H9 (cell line): ENCODE results near the gene IFI44L. TPM values are rescaled to one million over a fixed set of nuclear protein-coding genes. Genes with fewer than 3 reads are reported as not detected.

Experiments
- DNase-seq: peaks from one replicate; pipeline ENCODE4 v3.0.0-alpha.2; 2017
- H2AFZ ChIP-seq: one replicate; pipeline ENCODE4 v1.6.1; 2013; ENCODE audit warnings: mild to moderate bottlenecking, low read length, control low read depth, moderate library complexity
- H2AK5ac ChIP-seq: 2 replicates; pipeline ENCODE4 v1.6.1; 2013; ENCODE audit warnings: low read length, control low read depth, mixed read lengths; ENCODE audit not compliant: insufficient read length
- H2BK120ac ChIP-seq: one replicate; pipeline ENCODE4 v1.6.1; 2013; ENCODE audit warnings: low read depth, mild to moderate bottlenecking, low read length, control low read depth, inconsistent platforms; ENCODE audit not compliant: poor library complexity, severe bottlenecking
- H2BK12ac ChIP-seq: 2 replicates; pipeline ENCODE4 v1.6.1; 2013; ENCODE audit warnings: low read length, control low read depth, mixed read lengths, low read depth; ENCODE audit not compliant: insufficient read length
- H2BK15ac ChIP-seq: 2 replicates; pipeline ENCODE4 v1.6.1; 2013; ENCODE audit warnings: low read depth, low read length, control low read depth
- H2BK20ac ChIP-seq: one replicate; pipeline ENCODE4 v1.6.1; 2013; ENCODE audit warnings: low read depth, mild to moderate bottlenecking, low read length, control low read depth, inconsistent platforms; ENCODE audit not compliant: poor library complexity, severe bottlenecking
- H2BK5ac ChIP-seq: 2 replicates; pipeline ENCODE4 v1.6.1; 2013; ENCODE audit warnings: low read length, control low read depth, mixed read lengths; ENCODE audit not compliant: insufficient read length
- H3K14ac ChIP-seq: 2 replicates; pipeline ENCODE4 v1.6.1; 2013; ENCODE audit warnings: low read length, control low read depth; ENCODE audit not compliant: insufficient read depth
- H3K18ac ChIP-seq: 2 replicates; pipeline ENCODE4 v1.6.1; 2013; ENCODE audit warnings: low read depth, mild to moderate bottlenecking, mixed read lengths, low read length, control low read depth; ENCODE audit not compliant: insufficient read length
- H3K23ac ChIP-seq: 2 replicates; pipeline ENCODE4 v1.6.1; 2013; ENCODE audit warnings: low read length, control low read depth, mixed read lengths, low read depth; ENCODE audit not compliant: insufficient read length
- H3K23me2 ChIP-seq: 2 replicates; pipeline ENCODE4 v1.6.1; 2013; ENCODE audit warnings: low read depth, mild to moderate bottlenecking, mixed read lengths, low read length, control low read depth; ENCODE audit not compliant: insufficient read length, poor library complexity, severe bottlenecking
- H3K27ac ChIP-seq: 2 replicates; pipeline ENCODE4 v1.5.1; 2013; ENCODE audit warnings: low read length, control low read depth, mixed read lengths, low read depth; ENCODE audit not compliant: insufficient read length
- H3K27me3 ChIP-seq: 2 replicates; pipeline ENCODE4 v1.6.1; 2013; ENCODE audit warnings: low read length, control low read depth, inconsistent platforms; ENCODE audit not compliant: insufficient read depth
- H3K4ac ChIP-seq: 2 replicates; pipeline ENCODE4 v1.6.1; 2013; ENCODE audit warnings: low read depth, mild to moderate bottlenecking, control low read depth, inconsistent platforms, low read length, moderate library complexity
- H3K4me1 ChIP-seq: 2 replicates; pipeline ENCODE4 v1.6.1; 2013; ENCODE audit warnings: low read length, control low read depth, inconsistent platforms; ENCODE audit not compliant: insufficient read depth
- H3K4me2 ChIP-seq: 2 replicates; pipeline ENCODE4 v1.6.1; 2013; ENCODE audit warnings: low read length, control low read depth, mixed read lengths; ENCODE audit not compliant: insufficient read length, insufficient read depth
- H3K56ac ChIP-seq: 2 replicates; pipeline ENCODE4 v1.6.1; 2013; ENCODE audit warnings: low read depth, mild to moderate bottlenecking, mixed read lengths, low read length, control low read depth; ENCODE audit not compliant: insufficient read length
- H3K79me1 ChIP-seq: 2 replicates; pipeline ENCODE4 v1.6.1; 2013; ENCODE audit warnings: low read depth, mild to moderate bottlenecking, moderate library complexity, low read length, control low read depth, inconsistent platforms; ENCODE audit not compliant: insufficient read depth, poor library complexity, severe bottlenecking
- H3K79me2 ChIP-seq: 2 replicates; pipeline ENCODE4 v1.6.1; 2013; ENCODE audit warnings: low read length, control low read depth, inconsistent platforms; ENCODE audit not compliant: insufficient read depth
- H3K9ac ChIP-seq: 2 replicates; pipeline ENCODE4 v1.6.1; 2013; ENCODE audit warnings: low read length, control low read depth, mixed read lengths; ENCODE audit not compliant: insufficient read length; ENCODE audit errors: extremely low read depth
- H3K9me3 ChIP-seq: one replicate; pipeline ENCODE4 v1.6.1; 2013; ENCODE audit warnings: low read depth, low read length, inconsistent platforms; ENCODE audit not compliant: control insufficient read depth
- H3T11ph ChIP-seq: one replicate; pipeline ENCODE4 v1.6.1; 2013; ENCODE audit warnings: mild to moderate bottlenecking, low read length, control low read depth, inconsistent platforms
- H4K20me1 ChIP-seq: one replicate; pipeline ENCODE4 v1.6.1; 2013; ENCODE audit not compliant: control insufficient read depth, insufficient read length, insufficient read depth
- H4K5ac ChIP-seq: 2 replicates; pipeline ENCODE4 v1.6.1; 2013; ENCODE audit warnings: low read depth, mild to moderate bottlenecking, mixed read lengths, low read length, control low read depth; ENCODE audit not compliant: insufficient read length
- H4K8ac ChIP-seq: replicated peaks from 2 replicates; pipeline ENCODE4 v1.6.1; 2013; ENCODE audit warnings: low read length, control low read depth, mixed read lengths, low read depth; ENCODE audit not compliant: insufficient read length
- H4K91ac ChIP-seq: 2 replicates; pipeline ENCODE4 v1.6.1; 2013; ENCODE audit warnings: low read depth, mild to moderate bottlenecking, moderate library complexity, mixed read lengths, low read length, control low read depth; ENCODE audit not compliant: insufficient read length
- H3K27ac Mint-ChIP-seq, 3 experiments: 2 replicates in 2 of 3; 3 replicates in 1 of 3; pipeline ENCODE4 v1.8.0; 2020 to 2021; ENCODE audit warnings: mixed read lengths in 3 of 3, mild to moderate bottlenecking in 1 of 3, moderate library complexity in 1 of 3
- H3K27me3 Mint-ChIP-seq: 2 replicates; pipeline ENCODE4 v1.8.0; 2021; ENCODE audit warnings: low read depth, mild to moderate bottlenecking, moderate library complexity, mixed read lengths
- H3K36me3 Mint-ChIP-seq, 3 experiments: 2 replicates in 2 of 3; 3 replicates in 1 of 3; pipeline ENCODE4 v1.8.0; 2020 to 2021; ENCODE audit warnings: low read depth in 3 of 3, mixed read lengths in 3 of 3; ENCODE audit not compliant: insufficient read depth in 1 of 3
- H3K4me1 Mint-ChIP-seq, 2 experiments: 2 replicates each; pipeline ENCODE4 v1.8.0; 2020; ENCODE audit warnings: mixed read lengths in 2 of 2
- H3K4me3 Mint-ChIP-seq, 2 experiments: 2 replicates in 1 of 2; 3 replicates in 1 of 2; pipeline ENCODE4 v1.8.0; 2020 to 2021; ENCODE audit warnings: mild to moderate bottlenecking in 2 of 2, mixed read lengths in 2 of 2, moderate library complexity in 1 of 2
- H3K9me3 Mint-ChIP-seq, 2 experiments: 2 replicates in 1 of 2; 3 replicates in 1 of 2; pipeline ENCODE4 v1.8.0; 2020; ENCODE audit warnings: mild to moderate bottlenecking in 2 of 2, mixed read lengths in 2 of 2, moderate library complexity in 1 of 2
- WGBS: extraction: QIAGEN DNeasy Blood & Tissue Kit; methylation state at CpG from one replicate; pipeline ENCODE4 v1.1.7; 2013; ENCODE audit warnings: missing lambda C conversion rate, low lambda C conversion rate, mixed read lengths; ENCODE audit not compliant: insufficient read length; ENCODE audit errors: extremely low coverage; 5-methylcytosine and 5-hydroxymethylcytosine counted together
- total RNA-seq: library from RNA; stranded (reverse); gene quantifications from 2 replicates; pipeline ENCODE4 v1.2.1, GENCODE V29; 2021
- TF ChIP-seq, protein P1 (sequence below): fragments of 200-600 bp; sonication (generic); conservative IDR thresholded peaks from 3 replicates; pipeline ENCODE4 v1.8.0; 2021; ENCODE audit warnings: antibody characterized with exemption, mild to moderate bottlenecking

The IFI44L gene
- total RNA-seq, 1 experiment from 2014 or later = not detected

DNA sequence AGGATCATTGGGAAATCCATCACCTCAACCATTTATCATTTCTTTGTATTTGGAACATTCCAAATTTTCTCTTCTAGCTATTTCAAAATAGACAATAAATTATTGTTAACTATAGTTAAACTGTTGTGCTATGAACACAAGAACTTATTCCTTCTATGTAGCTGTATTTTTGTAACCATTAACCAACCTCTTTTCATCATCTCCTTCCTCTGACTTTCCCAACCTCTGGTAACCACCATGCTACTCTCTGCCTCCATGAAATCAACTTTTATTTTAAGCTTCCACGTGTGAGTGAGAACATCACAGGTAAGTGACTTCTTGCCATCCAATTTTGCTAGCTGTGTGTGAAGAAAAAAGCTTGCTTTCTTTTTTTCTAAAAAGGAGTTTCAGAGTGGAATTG lies 418 bp downstream of the IFI44L start:
- H3K27me3 ChIP-seq = no peaks in the 10 kb centered on the region
- H3K18ac ChIP-seq = no peak overlapping the region
- no peak overlapping the region for H3K4ac ChIP-seq
- no peaks in the 10 kb centered on the region for H3K23me2 ChIP-seq
- no peak overlapping the region for H3K14ac ChIP-seq
- no peak for DNase-seq
- no peaks in the 10 kb centered on the region for H3K4me1 ChIP-seq
- H2BK20ac ChIP-seq = no peak overlapping the region
- H3K27ac ChIP-seq = no peak overlapping the region
- no peak overlapping the region for H3K4me2 ChIP-seq
- H4K91ac ChIP-seq = no peak overlapping the region
- WGBS = no CpG with 5 or more reads among the region's 1 CpG
- H3K56ac ChIP-seq = no peak overlapping the region
- no peak overlapping the region for H3K4me3 Mint-ChIP-seq
- H3K27ac Mint-ChIP-seq = no peak overlapping the region
- no peak overlapping the region for H3K23ac ChIP-seq
- no peak overlapping the region for H2AK5ac ChIP-seq
- no peaks in the 10 kb centered on the region for H3K9me3 Mint-ChIP-seq
- no peak overlapping the region for H3T11ph ChIP-seq
- no peak overlapping the region for H2BK15ac ChIP-seq
- TF ChIP-seq, protein P1, sequence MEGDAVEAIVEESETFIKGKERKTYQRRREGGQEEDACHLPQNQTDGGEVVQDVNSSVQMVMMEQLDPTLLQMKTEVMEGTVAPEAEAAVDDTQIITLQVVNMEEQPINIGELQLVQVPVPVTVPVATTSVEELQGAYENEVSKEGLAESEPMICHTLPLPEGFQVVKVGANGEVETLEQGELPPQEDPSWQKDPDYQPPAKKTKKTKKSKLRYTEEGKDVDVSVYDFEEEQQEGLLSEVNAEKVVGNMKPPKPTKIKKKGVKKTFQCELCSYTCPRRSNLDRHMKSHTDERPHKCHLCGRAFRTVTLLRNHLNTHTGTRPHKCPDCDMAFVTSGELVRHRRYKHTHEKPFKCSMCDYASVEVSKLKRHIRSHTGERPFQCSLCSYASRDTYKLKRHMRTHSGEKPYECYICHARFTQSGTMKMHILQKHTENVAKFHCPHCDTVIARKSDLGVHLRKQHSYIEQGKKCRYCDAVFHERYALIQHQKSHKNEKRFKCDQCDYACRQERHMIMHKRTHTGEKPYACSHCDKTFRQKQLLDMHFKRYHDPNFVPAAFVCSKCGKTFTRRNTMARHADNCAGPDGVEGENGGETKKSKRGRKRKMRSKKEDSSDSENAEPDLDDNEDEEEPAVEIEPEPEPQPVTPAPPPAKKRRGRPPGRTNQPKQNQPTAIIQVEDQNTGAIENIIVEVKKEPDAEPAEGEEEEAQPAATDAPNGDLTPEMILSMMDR = no peak
- no peak overlapping the region for H4K5ac ChIP-seq
- H3K9me3 ChIP-seq = no peaks in the 10 kb centered on the region
- H4K20me1 ChIP-seq = no peaks in the 10 kb centered on the region
- H3K4me1 Mint-ChIP-seq = peaks cover 0 to 6% of the 10 kb centered on the region in 2 experiments; a peak in 2 of 4 replicates
- H2AFZ ChIP-seq = no peak overlapping the region
- H3K79me1 ChIP-seq = no peaks in the 10 kb centered on the region
- no peaks in the 10 kb centered on the region for H3K79me2 ChIP-seq
- H3K9ac ChIP-seq = no peak overlapping the region
- H2BK120ac ChIP-seq = no peak overlapping the region
- peaks cover 16% of the 10 kb centered on the region for H3K27me3 Mint-ChIP-seq
- H3K36me3 Mint-ChIP-seq = no peaks in the 10 kb centered on the region
- H4K8ac ChIP-seq = no peak overlapping the region
- no peak overlapping the region for H2BK12ac ChIP-seq
- no peak overlapping the region for H2BK5ac ChIP-seq
